Neural cell (in vitro differentiated cells): ENCODE measurements around the gene DHX38. TPM values are rescaled to one million over a fixed set of nuclear protein-coding genes. Genes with fewer than 3 reads are reported as not detected.

ENCODE experiments used
- H2AFZ ChIP-seq: fragments of 200-600, 300-800 bp; sonication (generic), shearing (Covaris generic); 2 replicates; pipeline ENCODE4 v1.6.0; 2014; ENCODE audit warnings: low read depth, mild to moderate bottlenecking, antibody characterized with exemption, low read length, moderate library complexity
- H3F3A ChIP-seq: fragments of 200-600 bp; shearing (Covaris generic); 2 replicates; pipeline ENCODE4 v1.6.1; 2016; ENCODE audit warnings: mild to moderate bottlenecking, moderate library complexity, mixed read lengths, antibody characterized with exemption, low read length; ENCODE audit not compliant: insufficient read depth, poor library complexity, severe bottlenecking
- H3K27ac ChIP-seq: fragments of 200-600, 300-800 bp; sonication (generic), shearing (Covaris generic); 2 replicates; pipeline ENCODE4 v1.5.1; 2014; ENCODE audit warnings: mild to moderate bottlenecking, low read length, moderate library complexity
- H3K27me3 ChIP-seq: fragments of 300-800, 200-600 bp; sonication (generic), shearing (Covaris generic); 2 replicates; pipeline ENCODE4 v1.6.0; 2014; ENCODE audit warnings: mild to moderate bottlenecking, low read depth, low read length, moderate library complexity; ENCODE audit not compliant: insufficient read depth
- H3K36me3 ChIP-seq: fragments of 300-800, 200-600 bp; sonication (generic), shearing (Covaris generic); 2 replicates; pipeline ENCODE4 v1.5.1; 2014; ENCODE audit warnings: mild to moderate bottlenecking, antibody characterized with exemption, low read length, moderate library complexity; ENCODE audit not compliant: insufficient read depth
- H3K4me2 ChIP-seq: fragments of 300-800, 200-600 bp; sonication (generic), shearing (Covaris generic); 2 replicates; pipeline ENCODE4 v1.6.0; 2014; ENCODE audit warnings: mild to moderate bottlenecking, low read length
- H3K4me3 ChIP-seq: fragments of 300-800, 200-600 bp; sonication (generic), shearing (Covaris generic); 2 replicates; pipeline ENCODE4 v1.5.1; 2014; ENCODE audit warnings: mild to moderate bottlenecking, low read length, moderate library complexity
- H3K79me2 ChIP-seq: fragments of 200-600 bp; shearing (Covaris generic); replicated peaks from 2 replicates; pipeline ENCODE4 v1.6.0; 2014; ENCODE audit warnings: mild to moderate bottlenecking, low read length, moderate library complexity; ENCODE audit not compliant: insufficient read depth
- H3K9ac ChIP-seq: fragments of 300-800, 200-600 bp; sonication (generic), shearing (Covaris generic); 2 replicates; pipeline ENCODE4 v1.6.1; 2016; ENCODE audit warnings: mild to moderate bottlenecking, low read length, mixed read lengths
- H3K9me2 ChIP-seq: fragments of 200-600 bp; shearing (Covaris generic); 2 replicates; pipeline ENCODE4 v1.6.1; 2016; ENCODE audit warnings: mild to moderate bottlenecking, low read length, mixed read lengths; ENCODE audit not compliant: insufficient read depth
- H3K9me3 ChIP-seq: fragments of 200-600, 300-800 bp; sonication (generic), shearing (Covaris generic); 2 replicates; pipeline ENCODE4 v1.6.1; 2016; ENCODE audit warnings: mild to moderate bottlenecking, mixed run types, low read length, moderate library complexity, mixed read lengths
- H4K20me1 ChIP-seq: fragments of 200-600 bp; shearing (Covaris generic); 2 replicates; pipeline ENCODE4 v1.6.1; 2016; ENCODE audit warnings: mild to moderate bottlenecking, mixed run types; ENCODE audit not compliant: insufficient read depth
- EP300 ChIP-seq: fragments of 450-650 bp; conservative IDR thresholded peaks from 2 replicates; pipeline ENCODE4 v1.6.1; 2014; ENCODE audit warnings: antibody characterized with exemption, mild to moderate bottlenecking, moderate library complexity; ENCODE audit not compliant: poor library complexity, severe bottlenecking
- EZH2 ChIP-seq: fragments of 200-600, 300-800 bp; shearing (Covaris generic), sonication (generic); IDR thresholded peaks from 2 replicates; pipeline ENCODE4 v1.6.1; 2014; ENCODE audit warnings: antibody characterized with exemption, low read length, borderline replicate concordance, mild to moderate bottlenecking; ENCODE audit not compliant: insufficient read depth, poor library complexity, severe bottlenecking
- MXI1 ChIP-seq: fragments of 450-650 bp; conservative IDR thresholded peaks from 2 replicates; pipeline ENCODE4 v1.6.1; 2014; ENCODE audit warnings: antibody characterized with exemption, mild to moderate bottlenecking; ENCODE audit not compliant: poor library complexity, severe bottlenecking
- POLR2AphosphoS5 ChIP-seq: IDR thresholded peaks from 2 replicates; pipeline ENCODE4 v1.6.1; 2012
- RAD21 ChIP-seq: fragments of 450-650 bp; conservative IDR thresholded peaks from 2 replicates; pipeline ENCODE4 v1.6.1; 2014; ENCODE audit warnings: antibody characterized with exemption, mild to moderate bottlenecking, moderate library complexity
- SMC3 ChIP-seq: fragments of 450-650 bp; conservative IDR thresholded peaks from 2 replicates; pipeline ENCODE4 v1.6.1; 2014; ENCODE audit warnings: antibody characterized with exemption, mild to moderate bottlenecking, moderate library complexity; ENCODE audit not compliant: poor library complexity
- TAF1 ChIP-seq: IDR thresholded peaks from 2 replicates; pipeline ENCODE4 v1.6.1; 2012; ENCODE audit warnings: low read depth
- polyA plus RNA-seq: library from polyadenylated mRNA; depleted of rRNA; stranded (reverse); fragments of >200 nt; gene quantifications from 2 replicates; pipeline ENCODE4 v1.2.3, GENCODE V29; 2014
- TF ChIP-seq, protein P1 (sequence below): IDR thresholded peaks from 2 replicates; pipeline ENCODE4 v1.6.1; 2012; ENCODE audit warnings: borderline replicate concordance
- TF ChIP-seq, protein P2 (sequence below): fragments of 450-650 bp; IDR thresholded peaks from 2 replicates; pipeline ENCODE4 v1.5.1; 2014; ENCODE audit warnings: antibody characterized with exemption, mild to moderate bottlenecking, moderate library complexity; ENCODE audit not compliant: poor library complexity, severe bottlenecking

The DHX38 gene
- polyA plus RNA-seq, 1 donor from 2014 or later = 48.0 TPM

DNA sequence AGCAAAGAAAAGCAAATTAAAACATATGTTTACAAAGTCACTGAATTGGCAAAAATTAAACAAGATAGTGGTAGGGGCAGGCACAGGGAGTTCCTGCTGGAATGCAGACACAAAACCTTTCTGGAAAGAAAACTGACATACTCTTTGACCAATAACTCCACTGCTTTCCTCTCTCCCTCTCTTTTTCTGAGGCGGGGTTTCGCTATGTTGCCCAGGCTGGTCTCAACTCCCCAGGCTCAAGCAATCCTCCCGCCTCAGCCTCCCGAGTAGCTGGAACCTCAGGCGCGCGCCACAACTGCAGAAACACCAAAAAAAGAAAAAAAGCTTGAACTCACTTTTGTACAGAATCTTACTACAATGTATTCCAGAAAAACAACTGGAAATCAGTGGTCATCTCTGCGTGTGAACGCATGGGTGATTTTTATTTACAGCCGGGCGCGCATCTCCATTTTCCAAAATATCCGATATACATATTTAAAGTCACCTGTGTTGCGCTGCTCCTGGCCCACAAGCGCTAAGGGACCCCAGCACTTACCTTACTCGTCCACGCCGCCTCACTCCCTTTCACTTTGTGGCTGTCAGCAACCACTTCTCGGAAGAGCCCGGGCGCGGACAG is 707 bp upstream of the DHX38 start:
- H3K9ac ChIP-seq = peak overlapping the region; percentile 96
- no peaks in the 10 kb centered on the region for H3K9me2 ChIP-seq
- TF ChIP-seq MXI1 (no peak), SMC3 (peak; percentile 21)
- peak overlapping the region; percentile 36 for H2AFZ ChIP-seq
- peak overlapping the region; percentile 69 for H3K27ac ChIP-seq
- peak overlapping the region; percentile 98 for H3K4me2 ChIP-seq
- H3K79me2 ChIP-seq = peaks cover 46% of the 10 kb centered on the region
- no peaks in the 10 kb centered on the region for H3F3A ChIP-seq
- H4K20me1 ChIP-seq = no peaks in the 10 kb centered on the region
- no peaks in the 10 kb centered on the region for H3K9me3 ChIP-seq
- H3K27me3 ChIP-seq = no peaks in the 10 kb centered on the region
- H3K36me3 ChIP-seq = no peaks in the 10 kb centered on the region
- H3K4me3 ChIP-seq = peak overlapping the region; percentile 80

DNA sequence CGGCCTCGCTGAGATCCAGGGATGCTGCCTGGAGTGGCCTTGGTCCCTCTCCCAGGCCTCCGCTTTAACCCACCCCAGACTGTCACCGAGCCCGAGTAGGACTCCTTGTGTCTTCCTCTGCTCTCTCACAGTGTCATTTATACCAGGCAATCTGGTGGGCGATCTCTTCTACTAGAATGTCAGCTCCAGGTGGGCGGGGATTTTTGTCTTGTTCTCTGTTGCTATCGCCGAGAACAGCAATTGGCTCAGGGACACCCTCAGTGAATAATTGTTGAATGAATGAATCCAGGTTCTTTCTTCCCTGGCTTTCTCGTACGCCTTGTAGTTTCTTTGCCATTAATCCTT is 591 bp downstream of the DHX38 start:
- TF ChIP-seq MXI1 (no peak), EZH2 (no peak), SMC3 (no peak), RAD21 (no peak), EP300 (no peak), POLR2AphosphoS5 (no peak), TAF1 (no peak)
- TF ChIP-seq, protein P1, sequence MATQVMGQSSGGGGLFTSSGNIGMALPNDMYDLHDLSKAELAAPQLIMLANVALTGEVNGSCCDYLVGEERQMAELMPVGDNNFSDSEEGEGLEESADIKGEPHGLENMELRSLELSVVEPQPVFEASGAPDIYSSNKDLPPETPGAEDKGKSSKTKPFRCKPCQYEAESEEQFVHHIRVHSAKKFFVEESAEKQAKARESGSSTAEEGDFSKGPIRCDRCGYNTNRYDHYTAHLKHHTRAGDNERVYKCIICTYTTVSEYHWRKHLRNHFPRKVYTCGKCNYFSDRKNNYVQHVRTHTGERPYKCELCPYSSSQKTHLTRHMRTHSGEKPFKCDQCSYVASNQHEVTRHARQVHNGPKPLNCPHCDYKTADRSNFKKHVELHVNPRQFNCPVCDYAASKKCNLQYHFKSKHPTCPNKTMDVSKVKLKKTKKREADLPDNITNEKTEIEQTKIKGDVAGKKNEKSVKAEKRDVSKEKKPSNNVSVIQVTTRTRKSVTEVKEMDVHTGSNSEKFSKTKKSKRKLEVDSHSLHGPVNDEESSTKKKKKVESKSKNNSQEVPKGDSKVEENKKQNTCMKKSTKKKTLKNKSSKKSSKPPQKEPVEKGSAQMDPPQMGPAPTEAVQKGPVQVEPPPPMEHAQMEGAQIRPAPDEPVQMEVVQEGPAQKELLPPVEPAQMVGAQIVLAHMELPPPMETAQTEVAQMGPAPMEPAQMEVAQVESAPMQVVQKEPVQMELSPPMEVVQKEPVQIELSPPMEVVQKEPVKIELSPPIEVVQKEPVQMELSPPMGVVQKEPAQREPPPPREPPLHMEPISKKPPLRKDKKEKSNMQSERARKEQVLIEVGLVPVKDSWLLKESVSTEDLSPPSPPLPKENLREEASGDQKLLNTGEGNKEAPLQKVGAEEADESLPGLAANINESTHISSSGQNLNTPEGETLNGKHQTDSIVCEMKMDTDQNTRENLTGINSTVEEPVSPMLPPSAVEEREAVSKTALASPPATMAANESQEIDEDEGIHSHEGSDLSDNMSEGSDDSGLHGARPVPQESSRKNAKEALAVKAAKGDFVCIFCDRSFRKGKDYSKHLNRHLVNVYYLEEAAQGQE = no peak
- TF ChIP-seq, protein P2, sequence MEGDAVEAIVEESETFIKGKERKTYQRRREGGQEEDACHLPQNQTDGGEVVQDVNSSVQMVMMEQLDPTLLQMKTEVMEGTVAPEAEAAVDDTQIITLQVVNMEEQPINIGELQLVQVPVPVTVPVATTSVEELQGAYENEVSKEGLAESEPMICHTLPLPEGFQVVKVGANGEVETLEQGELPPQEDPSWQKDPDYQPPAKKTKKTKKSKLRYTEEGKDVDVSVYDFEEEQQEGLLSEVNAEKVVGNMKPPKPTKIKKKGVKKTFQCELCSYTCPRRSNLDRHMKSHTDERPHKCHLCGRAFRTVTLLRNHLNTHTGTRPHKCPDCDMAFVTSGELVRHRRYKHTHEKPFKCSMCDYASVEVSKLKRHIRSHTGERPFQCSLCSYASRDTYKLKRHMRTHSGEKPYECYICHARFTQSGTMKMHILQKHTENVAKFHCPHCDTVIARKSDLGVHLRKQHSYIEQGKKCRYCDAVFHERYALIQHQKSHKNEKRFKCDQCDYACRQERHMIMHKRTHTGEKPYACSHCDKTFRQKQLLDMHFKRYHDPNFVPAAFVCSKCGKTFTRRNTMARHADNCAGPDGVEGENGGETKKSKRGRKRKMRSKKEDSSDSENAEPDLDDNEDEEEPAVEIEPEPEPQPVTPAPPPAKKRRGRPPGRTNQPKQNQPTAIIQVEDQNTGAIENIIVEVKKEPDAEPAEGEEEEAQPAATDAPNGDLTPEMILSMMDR = no peak
- Histone ChIP-seq H3K27ac (peak overlapping the region; percentile 94), H3K9ac (peak overlapping the region; percentile 96), H3K4me3 (peak overlapping the region; percentile 80), H3K36me3 (no peaks in the 10 kb centered on the region), H3F3A (no peaks in the 10 kb centered on the region), H2AFZ (peak overlapping the region; percentile 66), H3K9me2 (no peaks in the 10 kb centered on the region), H3K27me3 (no peaks in the 10 kb centered on the region), H3K9me3 (no peaks in the 10 kb centered on the region), H3K79me2 (peaks cover 46% of the 10 kb centered on the region), H3K4me2 (peak overlapping the region; percentile 57), H4K20me1 (no peaks in the 10 kb centered on the region)
